ENCODE data around the gene SH3RF3.
A peak's percentile ranks its signal among the peaks of the same experiment; 100 is the strongest.

SH3RF3 gene

GRCh38 chr2:109197491-109198418 lies 68.8 kb downstream of the SH3RF3 start:
- no peak for TF ChIP-seq GATA3 (IDR thresholded peaks at IDR 0.05; ENCODE audit: low read depth, low read length)
- no peak for TF ChIP-seq GATA2 (IDR thresholded peaks at IDR 0.05; ENCODE audit: low read depth, low read length)

GRCh38 chr2:109199790-109200189 lies 70.8 kb downstream of the SH3RF3 start:
- no peak for TF ChIP-seq GATA2 (IDR thresholded peaks at IDR 0.05; ENCODE audit: low read depth, low read length)
- TF ChIP-seq GATA3 (IDR thresholded peaks at IDR 0.05; ENCODE audit: low read depth, low read length) = no peak

- no peak for TF ChIP-seq GATA2 (IDR thresholded peaks at IDR 0.05; ENCODE audit: low read depth, low read length)
- no peak for TF ChIP-seq GATA3 (IDR thresholded peaks at IDR 0.05; ENCODE audit: low read depth, low read length)
These were observed 71.8 kb downstream of the SH3RF3 start for GRCh38 chr2:109200616-109201464.

- TF ChIP-seq GATA3 (IDR thresholded peaks at IDR 0.05; ENCODE audit: low read depth, low read length) (no peak), GATA2 (IDR thresholded peaks at IDR 0.05; ENCODE audit: low read depth, low read length) (peak; percentile 58)
These were observed 72.7 kb downstream of the SH3RF3 start for GRCh38 chr2:109201465-109202327.

- TF ChIP-seq GATA3 (IDR thresholded peaks at IDR 0.05; ENCODE audit: low read depth, low read length) (no peak), GATA2 (IDR thresholded peaks at IDR 0.05; ENCODE audit: low read depth, low read length) (no peak)
These were observed 73.5 kb downstream of the SH3RF3 start for GRCh38 chr2:109202486-109202885.

GRCh38 chr2:109203246-109204011 lies 74.4 kb downstream of the SH3RF3 start:
- TF ChIP-seq GATA2 (IDR thresholded peaks at IDR 0.05; ENCODE audit: low read depth, low read length) = no peak

- no peak for TF ChIP-seq GATA3 (IDR thresholded peaks at IDR 0.05; ENCODE audit: low read depth, low read length)
- no peak for TF ChIP-seq GATA2 (IDR thresholded peaks at IDR 0.05; ENCODE audit: low read depth, low read length)
These were observed 75.4 kb downstream of the SH3RF3 start for GRCh38 chr2:109204412-109204811.

- TF ChIP-seq GATA2 (IDR thresholded peaks at IDR 0.05; ENCODE audit: low read depth, low read length) (no peak), GATA3 (IDR thresholded peaks at IDR 0.05; ENCODE audit: low read depth, low read length) (no peak)
These were observed 76.4 kb downstream of the SH3RF3 start for GRCh38 chr2:109205447-109205846.

GRCh38 chr2:109206569-109207146 lies 77.7 kb downstream of the SH3RF3 start:
- no peak for TF ChIP-seq GATA2 (IDR thresholded peaks at IDR 0.05; ENCODE audit: low read depth, low read length)
- no peak for TF ChIP-seq GATA3 (IDR thresholded peaks at IDR 0.05; ENCODE audit: low read depth, low read length)

- TF ChIP-seq GATA3 (IDR thresholded peaks at IDR 0.05; ENCODE audit: low read depth, low read length) (no peak), GATA2 (IDR thresholded peaks at IDR 0.05; ENCODE audit: low read depth, low read length) (no peak)
These were observed 78.2 kb downstream of the SH3RF3 start for GRCh38 chr2:109207176-109207575.

- TF ChIP-seq GATA3 (IDR thresholded peaks at IDR 0.05; ENCODE audit: low read depth, low read length) (no peak), GATA2 (IDR thresholded peaks at IDR 0.05; ENCODE audit: low read depth, low read length) (no peak)
These were observed 79.3 kb downstream of the SH3RF3 start for GRCh38 chr2:109208071-109208950.

GRCh38 chr2:109208951-109209335 lies 79.9 kb downstream of the SH3RF3 start:
- no peak for TF ChIP-seq GATA2 (IDR thresholded peaks at IDR 0.05; ENCODE audit: low read depth, low read length)
- TF ChIP-seq GATA3 (IDR thresholded peaks at IDR 0.05; ENCODE audit: low read depth, low read length) = no peak
